Articular chondrocyte of knee joint (primary cell): ENCODE results near the gene ADH7. TPM values are rescaled to one million over a fixed set of nuclear protein-coding genes. Genes with fewer than 3 reads are reported as not detected.

Experiments
- total RNA-seq: library from RNA; depleted of rRNA; stranded (reverse); fragments of >200 nt; gene quantifications from 2 replicates; pipeline ENCODE4 v1.2.3, GENCODE V29; 2012

Gene ADH7
- total RNA-seq: 0.22 TPM in 1 of 2 replicates, not detected in the other

DNA sequence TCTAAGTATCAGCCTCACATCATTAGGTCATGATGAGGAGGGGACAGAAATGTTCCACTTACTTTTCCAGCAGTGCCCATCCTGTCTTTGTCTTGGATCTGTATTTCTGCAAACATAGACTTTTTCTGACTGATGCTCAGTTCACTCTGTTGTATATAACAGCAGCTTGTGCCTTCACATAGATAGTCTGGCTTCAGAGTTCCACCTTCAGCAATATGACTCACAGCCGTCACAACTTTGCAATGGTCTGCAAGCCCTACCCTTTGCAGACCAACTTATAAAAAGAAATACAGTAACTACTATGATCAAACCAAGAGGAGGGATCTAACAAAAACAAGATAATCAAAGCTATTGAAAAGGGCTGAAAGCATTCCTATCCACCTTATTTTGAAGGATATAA is at the start of gene ADH7:
Gene ADH7, minus strand, starts transcription at position 189 of the 400 bp plus-strand sequence. Its CDS starts 109 bp downstream, at position 80.

Other genes with a start within 250 kb of the ADH7 start
- under 0.01 TPM in 2 replicates for gene ADH6, start 216.1 kb downstream of the ADH7 start, total RNA-seq
- not detected in 2 replicates for gene ADH1A, start 144.4 kb downstream of the ADH7 start, total RNA-seq
- 2.4 and 3.2 TPM in 2 replicates for gene ADH1B, start 113.9 kb downstream of the ADH7 start, total RNA-seq
- gene ADH1C, start 82.6 kb downstream of the ADH7 start, total RNA-seq: 0.26 and 0.32 TPM in 2 replicates
- gene C4orf17, start 75.7 kb upstream of the ADH7 start, total RNA-seq: not detected in 2 replicates
- gene TRMT10A, start 128.7 kb upstream of the ADH7 start, total RNA-seq: 5.0 and 7.9 TPM in 2 replicates
- 0.22 and 0.26 TPM in 2 replicates for gene MTTP, start 139.5 kb upstream of the ADH7 start, total RNA-seq
- not detected in 2 replicates for gene C4orf54, start 222.5 kb upstream of the ADH7 start, total RNA-seq